Esophagus squamous epithelium (tissue), 5 donors: ENCODE measurements around the gene ACTR3. TPM values are rescaled to one million over a fixed set of nuclear protein-coding genes. Genes with fewer than 3 reads are reported as not detected.

Experiments used
- DNase-seq: peaks from one replicate; lab custom pipeline; 2025; lab: John Stamatoyannopoulos, UW
- H3K27ac ChIP-seq, 4 donors: fragments of 200-600 bp; sonication (generic); one replicate each; pipeline ENCODE4 v1.5.1; 2016 to 2019; ENCODE audit warnings: mild to moderate bottlenecking in 1 of 4
- H3K27me3 ChIP-seq, 4 donors: fragments of 200-600 bp; sonication (generic); 1 replicate in 3 of 4; 2 replicates in 1 of 4; pipeline versions ENCODE4 v1.5.1 to v1.6.0; 2017 to 2021; ENCODE audit warnings: antibody characterized with exemption in 1 of 4
- H3K36me3 ChIP-seq, 3 donors: fragments of 200-600 bp; sonication (generic); one replicate each; pipeline ENCODE4 v1.5.1; 2016 to 2019
- H3K4me1 ChIP-seq, 3 donors: fragments of 200-600 bp; sonication (generic); one replicate each; pipeline ENCODE4 v1.5.1; 2017 to 2019
- H3K4me3 ChIP-seq, 4 donors: fragments of 200-600 bp; sonication (generic); 1 replicate in 3 of 4; 2 replicates in 1 of 4; pipeline ENCODE4 v1.5.1; 2016 to 2019; ENCODE audit warnings: mild to moderate bottlenecking in 2 of 4, moderate library complexity in 1 of 4
- H3K9me3 ChIP-seq, 3 donors: fragments of 200-600 bp; sonication (generic); one replicate each; pipeline ENCODE4 v1.5.1; 2016 to 2019
- CTCF ChIP-seq, 6 experiments: fragments of 450-650 bp in 4 of 6; fragments of 200-600 bp in 2 of 6; sonication (generic) in 2 of 6; IDR thresholded peaks; one replicate each; pipeline ENCODE4 v1.5.1; 2016 to 2019; ENCODE audit warnings: antibody characterized with exemption in 6 of 6, mild to moderate bottlenecking in 4 of 6, moderate library complexity in 4 of 6
- POLR2A ChIP-seq, 4 donors: fragments of 450-650 bp; IDR thresholded peaks; one replicate each; pipeline ENCODE4 v1.6.1; 2017; ENCODE audit warnings: antibody characterized with exemption in 4 of 4, mild to moderate bottlenecking in 4 of 4, moderate library complexity in 3 of 4
- WGBS, 2 donors: methylation state at CpG; one replicate each; pipeline ENCODE4 v1.1.5; 2018; 5-methylcytosine and 5-hydroxymethylcytosine counted together
- intact Hi-C: fragments of 100-400 bp; cut with DNase I; formaldehyde crosslinking; loops from one replicate; pipeline ENCODE4 v1.15.0; 2022
- total RNA-seq, 4 donors: library from RNA; depleted of rRNA; stranded (reverse); fragments of >200 nt; gene quantifications; one replicate each; pipeline ENCODE4 v1.1.0, GENCODE V29; 2016
- donor health status: DM: yes; HTN: yes; CAD: no.

The ACTR3 gene
- total RNA-seq, 4 donors from 2014 or later: 164 to 274 (median 226) TPM

- Histone ChIP-seq H3K4me1 (peaks cover 0 to 10% (median 0%) of the 10 kb centered on the region in 3 donors), H3K27me3 (no peaks in the 10 kb centered on the region), H3K27ac (no peak overlapping the region), H3K9me3 (no peaks in the 10 kb centered on the region), H3K4me3 (no peak overlapping the region), H3K36me3 (peaks cover 0 to 63% (median 0%) of the 10 kb centered on the region in 3 donors)
- intact Hi-C loops: no loop called here
- WGBS, 2 donors: 91 to 92% methylated on average over 5 of the region's 5 CpGs
- no peak for DNase-seq
- TF ChIP-seq CTCF (IDR thresholded peaks at IDR 0.05) (no peak), POLR2A (IDR thresholded peaks at IDR 0.05) (no peak)
Measured at GRCh38 chr2:113961000-113961399, 71.1 kb downstream of the ACTR3 start.

DNA sequence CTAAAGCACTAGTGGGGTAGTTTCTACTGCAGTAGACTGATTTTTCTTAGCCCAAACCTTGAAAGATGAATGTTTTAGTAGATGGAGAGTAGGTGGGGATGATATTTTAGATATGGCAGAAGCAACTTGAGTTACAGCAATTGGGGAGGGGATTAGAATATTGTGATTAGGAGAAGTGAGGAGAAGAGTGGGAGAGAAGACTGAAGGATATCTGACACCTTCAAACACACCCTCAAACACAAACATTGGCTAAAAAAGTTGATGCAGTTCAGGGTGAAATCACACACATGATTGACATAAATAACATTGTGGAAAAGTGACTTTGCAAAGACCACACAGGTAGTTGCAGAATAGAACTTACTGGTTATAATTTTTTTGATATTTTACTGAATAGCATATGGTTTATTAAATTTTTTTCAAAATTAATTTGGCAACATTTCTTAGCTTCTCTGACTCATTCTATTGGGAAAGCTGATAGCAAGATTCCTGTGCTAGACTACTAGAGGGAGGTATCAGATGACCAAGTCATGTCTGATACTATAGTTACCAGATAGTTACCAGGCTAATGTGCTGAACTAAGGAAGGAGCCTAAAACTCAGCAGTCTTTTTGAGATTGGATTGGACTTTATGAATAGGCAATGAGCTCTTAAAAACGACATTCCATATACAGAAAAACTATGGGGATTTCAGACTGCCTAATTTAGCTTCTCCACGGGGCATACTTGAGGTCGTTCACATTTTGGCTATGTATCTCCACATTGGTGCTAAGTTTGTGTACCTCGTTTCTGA is 73.0 kb downstream of the ACTR3 start:
- TF ChIP-seq CTCF (IDR thresholded peaks at IDR 0.05): no peak
- no peak for TF ChIP-seq POLR2A (IDR thresholded peaks at IDR 0.05)
- 82 to 87% methylated on average over 4 of the region's 4 CpGs for WGBS, 2 donors
- no peak overlapping the region for H3K4me3 ChIP-seq

DNA sequence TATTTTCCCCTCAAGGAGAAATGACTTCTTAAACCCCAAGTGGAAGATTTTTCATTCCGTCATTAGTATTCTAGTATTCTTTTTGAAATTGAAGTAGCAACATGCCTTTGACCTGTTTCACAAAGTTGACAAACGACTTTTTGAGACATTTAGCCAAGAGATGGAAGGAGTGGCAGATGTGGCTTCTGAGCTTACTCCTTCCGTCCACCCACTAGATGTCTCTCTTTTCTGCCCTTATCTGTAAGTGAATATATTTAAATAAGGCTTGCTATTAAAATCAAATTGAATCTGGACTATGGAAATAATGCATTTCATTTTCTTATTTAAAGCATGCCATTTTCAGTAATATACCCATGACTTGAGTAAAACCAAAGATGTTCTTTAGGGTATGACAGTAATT is 74.1 kb downstream of the ACTR3 start:
- Histone ChIP-seq H3K27ac (no peak overlapping the region), H3K4me3 (no peak overlapping the region), H3K36me3 (peaks cover 0 to 35% (median 0%) of the 10 kb centered on the region in 3 donors), H3K4me1 (peaks cover 0 to 39% (median 2%) of the 10 kb centered on the region in 3 donors), H3K9me3 (no peaks in the 10 kb centered on the region), H3K27me3 (no peaks in the 10 kb centered on the region)
- WGBS, 2 donors: 39 to 57% methylated on average over 3 of the region's 3 CpGs
- no peak for DNase-seq
- TF ChIP-seq POLR2A (IDR thresholded peaks at IDR 0.05): no peak
- TF ChIP-seq CTCF (IDR thresholded peaks at IDR 0.05): no peak
- intact Hi-C loops: no loop called here

More for the DNA sequence above, 73.0 kb downstream of the ACTR3 start:
- H3K27me3 ChIP-seq: no peaks in the 10 kb centered on the region
- peaks cover 0 to 44% (median 0%) of the 10 kb centered on the region in 3 donors for H3K36me3 ChIP-seq
- H3K27ac ChIP-seq: no peak overlapping the region
- DNase-seq: no peak
- peaks cover 0 to 29% (median 2%) of the 10 kb centered on the region in 3 donors for H3K4me1 ChIP-seq
- intact Hi-C loops: no loop called here
- H3K9me3 ChIP-seq: no peaks in the 10 kb centered on the region

- no peak for TF ChIP-seq POLR2A (IDR thresholded peaks at IDR 0.05)
- no peak for TF ChIP-seq CTCF (IDR thresholded peaks at IDR 0.05)
- H3K4me1 ChIP-seq: peaks cover 0 to 44% (median 2%) of the 10 kb centered on the region in 3 donors
- H3K27me3 ChIP-seq: no peaks in the 10 kb centered on the region
- intact Hi-C loops: no loop called here
- H3K27ac ChIP-seq: no peak overlapping the region
- peaks cover 0 to 30% (median 0%) of the 10 kb centered on the region in 3 donors for H3K36me3 ChIP-seq
- no peak overlapping the region for H3K4me3 ChIP-seq
- no peaks in the 10 kb centered on the region for H3K9me3 ChIP-seq
- 83 to 87% methylated on average over 5 of the region's 5 CpGs for WGBS, 2 donors
- no peak for DNase-seq
Measured at GRCh38 chr2:113964436-113964835, 74.5 kb downstream of the ACTR3 start.

DNA sequence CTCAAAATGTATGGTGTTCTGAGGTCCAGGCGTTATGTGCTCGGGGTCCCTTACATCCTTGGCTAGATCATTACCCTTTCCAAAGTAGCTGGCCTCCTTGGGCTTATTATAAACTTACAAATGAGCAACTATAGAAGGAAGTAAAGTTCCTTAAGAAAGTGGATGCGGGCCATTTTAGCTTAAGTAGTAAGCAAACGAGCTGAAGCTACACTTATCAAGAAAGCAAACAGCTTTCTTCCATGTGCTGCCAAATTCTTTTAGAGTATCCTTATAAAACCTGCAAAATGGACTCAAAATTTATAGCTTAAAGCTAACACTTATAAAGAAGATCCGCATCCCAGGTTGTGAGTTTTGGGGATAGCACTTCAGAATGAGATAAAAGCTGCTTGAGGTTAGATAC is 75.3 kb downstream of the ACTR3 start:
- intact Hi-C loops: no loop called here
- TF ChIP-seq POLR2A (IDR thresholded peaks at IDR 0.05) (no peak), CTCF (IDR thresholded peaks at IDR 0.05) (no peak)
- no peak overlapping the region for H3K27ac ChIP-seq
- peaks cover 0 to 52% (median 2%) of the 10 kb centered on the region in 3 donors for H3K4me1 ChIP-seq
- H3K36me3 ChIP-seq: peaks cover 0 to 28% (median 0%) of the 10 kb centered on the region in 3 donors
- H3K4me3 ChIP-seq: no peak overlapping the region
- H3K9me3 ChIP-seq: no peaks in the 10 kb centered on the region
- H3K27me3 ChIP-seq: no peaks in the 10 kb centered on the region
- DNase-seq: no peak
- WGBS, 2 donors: 89 to 90% methylated on average over 5 of the region's 5 CpGs
